GM19035 (cell line): ENCODE measurements around the gene CAB39L.

Experiments used
- ATAC-seq: cut with Tn5 transposase; IDR thresholded peaks from one replicate; pipeline ENCODE4 v1.9.1; 2021; ENCODE audit not compliant: unreplicated experiment

The CAB39L gene

DNA sequence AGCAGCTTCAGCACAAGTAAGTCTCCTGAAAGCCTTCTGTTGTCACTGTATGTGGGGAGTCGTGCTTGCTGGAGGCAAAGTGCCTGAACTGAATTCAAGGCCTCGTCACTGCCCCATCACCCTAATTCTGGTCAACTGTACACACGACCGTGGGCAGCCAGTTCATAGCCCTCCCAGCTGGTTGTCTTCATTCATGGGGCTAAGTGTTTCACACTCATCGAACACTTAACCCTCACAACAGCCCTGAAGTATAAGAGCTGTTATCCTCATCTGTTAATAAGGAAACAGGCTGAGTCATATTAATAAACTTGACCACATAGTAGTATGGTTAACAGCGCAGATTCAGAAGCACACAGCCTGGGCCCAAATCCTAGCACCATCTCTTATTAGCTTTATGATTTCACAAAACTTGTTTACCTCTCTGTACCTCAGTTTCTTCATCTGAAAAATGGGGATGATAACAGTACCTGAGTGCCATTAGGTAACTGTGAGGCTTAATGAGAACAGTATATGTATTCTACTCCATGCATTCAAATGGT is 129.5 kb downstream of the CAB39L start:
- peak; percentile 59 for ATAC-seq

DNA sequence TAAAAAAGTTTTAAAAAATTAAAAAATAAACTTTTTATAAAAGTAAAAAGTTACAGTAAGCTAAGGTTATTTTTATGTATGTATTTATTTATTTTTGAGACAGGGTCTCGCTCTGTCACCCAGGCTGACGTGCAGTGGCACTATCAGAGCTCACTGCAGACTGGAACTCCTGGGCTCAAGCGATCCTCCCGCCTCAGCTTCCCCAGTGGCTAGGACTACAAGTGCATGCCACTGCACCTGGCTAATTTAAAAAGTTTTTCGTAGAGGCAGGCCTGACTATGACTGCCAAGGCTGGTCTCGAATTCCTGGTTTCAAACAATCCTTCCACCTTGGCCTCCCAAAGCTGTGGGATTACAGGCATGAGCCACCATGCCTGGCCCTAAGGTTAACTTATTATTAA is 132.0 kb downstream of the CAB39L start:
- ATAC-seq: no peak

- ATAC-seq: no peak
Observed at GRCh38 chr13:49310251-49310650, 133.6 kb downstream of the CAB39L start.

DNA sequence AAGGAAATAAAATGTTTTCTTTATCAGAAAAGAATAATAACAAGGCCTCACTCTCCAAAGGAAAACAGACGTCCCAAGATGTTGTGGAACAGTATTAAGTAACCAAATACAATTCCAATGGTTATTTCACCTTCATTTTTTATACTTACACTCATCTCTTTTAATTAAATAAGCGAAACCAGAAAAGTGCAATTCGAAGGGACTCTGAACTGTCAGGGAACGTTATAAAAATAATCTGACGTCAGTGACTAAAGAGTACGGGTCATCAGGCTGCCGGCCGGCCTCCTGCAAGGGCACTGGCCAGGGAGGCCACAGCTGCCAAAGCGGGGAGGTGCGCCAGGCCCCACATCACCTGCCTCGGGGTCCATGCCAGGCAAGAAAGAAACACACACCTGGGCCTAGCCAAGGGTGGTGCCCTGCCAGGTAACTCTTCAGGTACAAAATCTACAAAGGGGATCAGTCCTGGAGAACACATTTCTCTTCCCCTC is 134.9 kb downstream of the CAB39L start:
- ATAC-seq: no peak

DNA sequence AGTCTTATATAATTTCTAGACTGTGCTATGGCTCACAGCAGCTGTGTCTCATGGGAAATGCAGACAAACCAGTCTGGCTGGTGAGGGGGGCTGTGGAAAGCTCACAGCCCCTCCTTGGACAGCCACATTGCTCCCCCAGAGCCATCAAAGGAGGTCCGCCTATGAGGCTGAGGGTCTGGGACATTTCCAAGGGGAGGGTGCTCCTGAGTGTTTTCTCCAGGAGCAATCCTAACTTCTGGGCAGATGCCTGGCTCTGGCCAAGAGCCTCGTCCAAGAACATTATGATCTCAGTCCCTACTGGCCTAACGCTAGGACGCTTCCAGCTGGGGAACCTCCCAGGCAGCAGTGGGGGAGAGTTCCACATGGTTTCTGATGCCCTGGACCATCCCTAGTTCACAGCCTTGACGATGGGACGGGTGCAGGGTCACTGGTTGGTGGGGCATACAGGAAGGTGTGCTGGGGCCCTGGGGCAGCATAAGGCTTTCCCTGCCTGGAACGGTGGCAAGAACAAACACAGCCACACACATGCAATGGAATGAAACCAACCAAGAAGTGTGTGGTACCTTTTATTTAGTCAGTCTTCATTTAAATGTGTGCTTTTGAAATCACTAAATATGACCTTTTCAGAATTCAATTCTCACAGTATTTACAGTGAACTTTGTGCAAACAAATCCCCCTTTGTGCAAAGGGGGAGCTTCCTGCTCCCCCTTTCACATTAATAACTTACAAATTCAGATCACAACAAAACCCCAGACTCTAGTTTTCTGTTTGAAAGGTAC is 135.6 kb downstream of the CAB39L start:
- no peak for ATAC-seq

DNA sequence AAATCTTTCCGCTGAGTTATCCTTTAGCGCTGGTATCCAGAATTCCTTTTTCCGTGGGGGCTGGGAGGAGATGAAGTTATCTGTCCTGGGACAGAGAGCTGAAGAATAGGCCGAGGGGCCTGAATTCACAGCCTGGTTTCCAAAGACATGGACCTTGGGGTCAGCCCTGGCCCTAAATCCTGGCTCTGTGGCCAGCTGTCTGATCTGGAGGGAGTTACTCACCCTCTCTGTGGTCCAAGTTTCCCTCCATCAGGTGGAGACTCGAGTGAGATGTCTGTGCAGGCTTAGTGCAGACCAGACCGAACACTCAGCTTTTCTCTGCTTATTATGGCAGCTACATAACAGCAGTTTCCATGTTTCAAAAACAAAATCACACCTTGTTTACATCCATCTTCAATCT is 136.5 kb downstream of the CAB39L start:
- ATAC-seq: no peak

DNA sequence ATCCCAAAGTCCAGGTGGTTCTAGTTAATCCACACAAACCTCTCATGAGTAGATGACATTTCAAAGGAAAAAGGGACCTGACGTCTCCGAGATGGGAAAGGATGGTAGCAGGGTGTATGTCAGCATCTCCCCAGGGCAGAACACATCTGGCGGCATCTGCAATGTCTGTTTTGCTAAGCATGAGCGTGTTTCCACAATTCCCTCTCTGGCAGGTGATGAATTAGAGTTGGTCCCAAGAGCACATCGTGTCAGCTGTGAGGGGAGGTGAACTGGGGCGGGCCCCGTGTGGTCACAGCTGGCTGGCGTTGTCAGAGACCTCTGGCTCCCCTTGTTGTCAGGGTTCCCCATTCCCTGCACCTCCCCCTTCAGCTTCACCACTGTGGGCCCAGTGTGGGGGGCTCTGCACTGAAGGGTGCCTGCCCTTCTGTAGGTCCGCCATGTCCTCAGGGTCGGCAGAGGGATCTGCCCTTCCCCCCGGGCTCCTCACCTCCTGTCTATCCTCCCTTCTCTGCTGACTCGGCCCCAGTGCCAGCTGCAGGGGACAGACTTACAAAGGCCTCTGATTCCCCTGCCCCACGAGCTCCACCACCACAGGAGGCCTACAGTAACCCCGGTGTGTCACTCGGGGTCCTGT is 138.0 kb downstream of the CAB39L start:
- ATAC-seq: no peak

GRCh38 chr13:49304763-49305700 is 138.8 kb downstream of the CAB39L start:
- no peak for ATAC-seq

DNA sequence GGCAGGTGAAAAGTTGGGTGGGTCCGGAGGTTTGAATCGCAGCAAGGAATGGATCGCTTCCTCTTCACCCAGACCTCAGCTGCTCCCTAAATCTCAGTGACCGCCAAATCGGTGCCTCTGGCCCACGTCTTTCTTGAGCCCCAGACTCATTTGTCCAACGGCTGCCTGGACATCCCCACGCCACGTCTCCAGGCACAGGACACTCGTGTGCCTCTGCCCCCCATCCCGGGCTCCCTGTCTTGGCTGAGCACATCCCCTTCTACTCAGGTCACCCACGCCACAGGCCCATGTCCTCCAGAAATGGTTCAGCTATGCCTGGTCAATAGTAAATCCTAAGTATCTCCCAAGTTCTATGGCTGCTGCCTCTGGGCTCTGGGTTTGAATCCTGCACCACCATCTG is 139.5 kb downstream of the CAB39L start:
- no peak for ATAC-seq

DNA sequence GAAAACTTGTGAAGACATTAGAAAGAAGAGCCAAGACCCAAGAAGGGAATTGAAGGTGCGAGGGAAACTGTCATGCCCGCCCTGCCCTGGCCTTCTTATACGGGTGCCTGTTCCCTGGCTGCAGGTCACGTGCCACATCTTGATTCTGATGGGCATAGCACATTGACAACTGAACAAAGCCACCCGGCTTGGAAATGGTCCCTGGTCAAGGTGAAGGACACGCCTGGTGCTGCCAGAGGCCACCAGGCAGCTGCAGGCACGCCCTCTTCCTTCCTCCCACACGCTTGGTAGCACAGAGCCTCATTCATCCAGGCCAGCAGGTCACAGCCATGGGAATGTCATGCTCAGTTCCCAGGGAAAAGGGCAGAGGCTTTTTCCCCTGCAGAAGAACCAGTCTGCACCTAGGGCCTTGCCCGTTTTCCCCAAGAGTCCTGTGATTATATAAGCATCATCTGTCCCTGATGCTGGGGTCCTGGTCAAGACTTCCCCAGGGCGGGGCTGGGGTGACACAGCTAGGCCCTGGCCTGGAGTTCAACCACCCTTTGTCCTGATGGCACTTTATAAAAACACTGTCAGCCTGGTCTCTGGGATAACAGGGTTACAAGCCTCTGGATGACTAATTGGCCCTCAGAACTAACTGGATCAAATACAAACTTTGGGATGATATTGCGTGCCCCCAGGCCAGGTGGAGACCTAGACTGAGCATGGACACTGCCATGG is 140.2 kb downstream of the CAB39L start:
- no peak for ATAC-seq

GRCh38 chr13:49302817-49303216 is 141.0 kb downstream of the CAB39L start:
- ATAC-seq: no peak

DNA sequence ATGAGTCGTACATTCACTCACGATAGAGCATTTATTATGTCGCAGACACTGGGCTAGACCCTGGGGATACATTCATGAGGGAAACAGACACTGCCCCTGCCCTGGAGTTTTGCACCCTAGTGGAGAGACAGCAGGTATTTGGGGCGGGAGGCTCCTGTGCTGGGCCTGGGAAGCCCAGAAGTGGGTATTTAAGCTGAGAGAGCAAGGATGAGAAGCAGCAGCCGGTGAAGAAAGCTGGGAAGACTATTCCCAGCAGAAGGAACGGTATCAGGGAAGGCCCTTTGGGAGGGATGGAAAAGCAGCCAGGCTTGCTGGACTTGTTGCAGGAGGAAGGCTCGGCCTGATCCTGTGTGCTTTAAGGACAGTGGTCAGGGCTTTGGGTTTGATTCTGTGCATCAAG is 141.6 kb downstream of the CAB39L start:
- ATAC-seq: no peak

- ATAC-seq: peak; percentile 88
Observed at GRCh38 chr13:49300739-49301589, 142.9 kb downstream of the CAB39L start.

DNA sequence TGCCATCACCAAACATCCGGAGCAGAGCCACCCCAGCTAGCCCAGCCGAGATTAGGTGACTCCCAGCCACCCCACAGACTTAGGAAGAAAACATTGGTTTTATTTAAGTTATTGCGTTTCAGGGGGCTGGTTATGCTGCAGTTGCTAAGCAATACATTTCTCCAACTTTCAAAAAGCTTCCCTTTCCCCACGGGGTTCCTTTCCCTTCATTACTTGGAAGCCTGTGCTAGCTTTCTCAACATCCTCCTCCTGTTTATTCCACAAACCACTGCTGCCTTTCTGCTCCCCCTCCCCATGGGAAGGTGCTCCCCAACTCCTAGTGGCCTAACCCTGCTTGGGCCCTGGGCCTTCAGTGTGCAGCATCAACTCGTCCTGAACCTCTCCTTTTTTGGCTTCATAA is 143.6 kb downstream of the CAB39L start:
- no peak for ATAC-seq

- ATAC-seq: no peak
Observed at GRCh38 chr13:49298903-49299605, 144.8 kb downstream of the CAB39L start.

- no peak for ATAC-seq
Observed at GRCh38 chr13:49298416-49298815, 145.4 kb downstream of the CAB39L start.

DNA sequence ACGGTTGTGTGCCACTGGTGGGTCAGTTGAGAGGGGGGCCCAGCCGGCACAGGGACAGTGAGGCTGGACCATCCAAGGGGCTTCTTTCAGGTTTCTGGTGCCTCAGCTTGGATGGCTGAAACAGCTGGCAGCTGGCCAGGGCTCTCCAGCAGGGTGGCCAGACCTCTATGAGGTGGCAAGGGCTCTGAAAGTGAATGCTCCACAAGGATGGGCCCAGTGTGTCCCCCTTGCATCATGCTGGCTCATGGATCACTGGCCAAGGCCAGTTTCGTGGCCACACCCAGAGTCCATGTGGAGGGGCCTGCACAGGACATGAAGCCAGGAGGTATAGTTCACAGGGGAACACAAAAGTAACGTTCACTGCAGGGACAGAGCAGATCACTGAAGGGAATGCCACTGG is 146.5 kb downstream of the CAB39L start:
- ATAC-seq: no peak

DNA sequence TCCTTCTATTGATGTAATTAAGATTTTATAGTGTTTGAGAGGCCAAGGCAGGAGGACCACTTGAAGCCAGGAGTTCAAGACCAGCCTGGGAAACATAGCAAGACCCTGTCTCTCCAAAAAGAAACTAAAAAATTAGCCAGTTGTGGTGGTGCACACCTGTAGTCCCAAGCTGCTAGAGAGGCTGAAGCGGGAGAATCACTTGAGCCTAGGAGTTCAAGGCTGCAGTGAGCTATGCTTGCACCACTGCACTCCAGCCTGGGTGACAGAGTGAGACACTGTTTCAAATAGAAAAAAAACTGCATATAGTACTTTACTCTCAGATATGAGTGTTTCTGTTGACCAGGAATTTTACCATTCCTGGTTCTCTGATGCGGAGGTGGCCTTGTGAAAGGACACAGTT is 147.2 kb downstream of the CAB39L start:
- no peak for ATAC-seq

DNA sequence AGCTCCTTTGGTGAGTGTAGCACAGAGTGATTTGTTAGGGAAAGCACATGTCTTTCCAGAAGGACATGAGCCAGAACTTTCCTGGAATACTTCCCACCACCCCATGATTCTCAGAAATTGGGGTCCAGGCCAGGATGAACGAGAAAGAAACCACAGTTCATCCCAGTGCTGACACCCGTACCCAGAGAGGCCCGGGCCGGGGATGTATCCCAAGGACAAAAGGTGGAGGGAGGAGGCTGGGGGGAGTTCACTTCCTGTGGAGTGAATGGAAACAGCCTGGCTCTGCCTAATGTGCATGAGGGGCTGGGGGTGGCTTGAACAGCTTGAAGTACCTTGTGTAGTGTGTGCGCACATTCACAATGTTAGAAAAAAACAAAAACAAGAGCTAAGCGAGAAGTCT is 148.6 kb downstream of the CAB39L start:
- no peak for ATAC-seq
